Peyer's patch (tissue), 4 donors: ENCODE results near the gene TES. TPM values are rescaled to one million over a fixed set of nuclear protein-coding genes. Genes with fewer than 3 reads are reported as not detected.

Experiments
- DNase-seq, 3 donors: peaks; one replicate each; pipeline ENCODE4 v3.0.0-alpha.2; 2017 to 2019
- H3K27ac ChIP-seq, 4 donors: fragments of 200-600 bp; sonication (generic); one replicate each; pipeline ENCODE4 v1.5.1; 2016 to 2019
- H3K27me3 ChIP-seq, 2 donors: fragments of 200-600 bp; sonication (generic); one replicate each; pipeline ENCODE4 v1.5.1; 2019
- H3K36me3 ChIP-seq, 3 donors: fragments of 200-600 bp; sonication (generic); one replicate each; pipeline ENCODE4 v1.5.1; 2016 to 2019
- H3K4me1 ChIP-seq, 4 donors: fragments of 200-600 bp; sonication (generic); one replicate each; pipeline ENCODE4 v1.5.1; 2016 to 2019
- H3K4me3 ChIP-seq, 4 donors: fragments of 200-600 bp; sonication (generic); 1 replicate in 3 of 4; 2 replicates in 1 of 4; pipeline ENCODE4 v1.5.1; 2016 to 2019; ENCODE audit warnings: mild to moderate bottlenecking in 1 of 4
- H3K9me3 ChIP-seq, 4 donors: fragments of 200-600 bp; sonication (generic); one replicate each; pipeline ENCODE4 v1.5.1; 2016 to 2019; ENCODE audit warnings: mild to moderate bottlenecking in 1 of 4
- CTCF ChIP-seq, 6 experiments: fragments of 450-650 bp in 4 of 6; fragments of 200-600 bp in 2 of 6; sonication (generic) in 1 of 6; IDR thresholded peaks; one replicate each; pipeline ENCODE4 v1.5.1; 2017 to 2019; ENCODE audit warnings: antibody characterized with exemption in 6 of 6, mild to moderate bottlenecking in 3 of 6, moderate library complexity in 1 of 6
- POLR2A ChIP-seq, 2 donors: fragments of 450-650 bp; IDR thresholded peaks; one replicate each; pipeline ENCODE4 v1.5.1; 2017; ENCODE audit warnings: antibody characterized with exemption in 2 of 2, mild to moderate bottlenecking in 2 of 2, moderate library complexity in 2 of 2
- total RNA-seq, 4 donors: library from RNA; depleted of rRNA; stranded (reverse); fragments of >200 nt; gene quantifications; one replicate each; pipeline ENCODE4 v1.1.0, GENCODE V29; 2016

The TES gene
- total RNA-seq, 4 donors from 2014 or later: 62.7 to 97.4 (median 69.6) TPM

- Histone ChIP-seq H3K9me3 (no peaks in the 10 kb centered on the region), H3K36me3 (no peaks in the 10 kb centered on the region), H3K4me1 (peaks cover 0 to 28% (median 0%) of the 10 kb centered on the region in 4 donors), H3K27me3 (no peaks in the 10 kb centered on the region), H3K4me3 (no peak overlapping the region), H3K27ac (no peak overlapping the region)
- no peak for TF ChIP-seq CTCF (IDR thresholded peaks at IDR 0.05)
- DNase-seq: no peak
Measured at GRCh38 chr7:116226664-116227063, 16.3 kb downstream of the TES start.

GRCh38 chr7:116227678-116228239 lies 17.4 kb downstream of the TES start:
- Histone ChIP-seq H3K27me3 (no peaks in the 10 kb centered on the region), H3K36me3 (no peaks in the 10 kb centered on the region), H3K4me1 (peaks cover 0 to 34% (median 3%) of the 10 kb centered on the region in 4 donors), H3K9me3 (no peaks in the 10 kb centered on the region), H3K4me3 (no peak overlapping the region), H3K27ac (no peak overlapping the region)
- no peak for TF ChIP-seq CTCF (IDR thresholded peaks at IDR 0.05)
- DNase-seq: no peak

GRCh38 chr7:116228241-116228640 lies 17.9 kb downstream of the TES start:
- no peaks in the 10 kb centered on the region for H3K27me3 ChIP-seq
- TF ChIP-seq CTCF (IDR thresholded peaks at IDR 0.05): no peak
- no peak for TF ChIP-seq POLR2A (IDR thresholded peaks at IDR 0.05)
- peak overlapping the region in 1 of 4 donors; percentile 69 for H3K27ac ChIP-seq
- H3K4me1 ChIP-seq: peaks cover 0 to 34% (median 3%) of the 10 kb centered on the region in 4 donors
- no peaks in the 10 kb centered on the region for H3K36me3 ChIP-seq
- no peaks in the 10 kb centered on the region for H3K9me3 ChIP-seq
- H3K4me3 ChIP-seq: no peak overlapping the region
- DNase-seq: no peak

GRCh38 chr7:116229366-116229765 lies 19.0 kb downstream of the TES start:
- H3K9me3 ChIP-seq: no peaks in the 10 kb centered on the region
- no peak for TF ChIP-seq CTCF (IDR thresholded peaks at IDR 0.05)
- TF ChIP-seq POLR2A (IDR thresholded peaks at IDR 0.05): no peak
- peak overlapping the region in 1 of 4 donors; percentile 69 for H3K27ac ChIP-seq
- H3K4me1 ChIP-seq: peaks cover 0 to 34% (median 3%) of the 10 kb centered on the region in 4 donors
- no peak overlapping the region for H3K4me3 ChIP-seq
- no peaks in the 10 kb centered on the region for H3K36me3 ChIP-seq
- DNase-seq: no peak
- no peaks in the 10 kb centered on the region for H3K27me3 ChIP-seq

- Histone ChIP-seq H3K4me3 (no peak overlapping the region), H3K36me3 (no peaks in the 10 kb centered on the region), H3K27ac (peak overlapping the region; percentile 15 to 69 (median 46)), H3K4me1 (peaks cover 0 to 34% (median 3%) of the 10 kb centered on the region in 4 donors), H3K9me3 (no peaks in the 10 kb centered on the region), H3K27me3 (no peaks in the 10 kb centered on the region)
- no peak for TF ChIP-seq CTCF (IDR thresholded peaks at IDR 0.05)
- no peak for TF ChIP-seq POLR2A (IDR thresholded peaks at IDR 0.05)
- no peak for DNase-seq
Measured at GRCh38 chr7:116230191-116231005, 20.1 kb downstream of the TES start.
